ENCODE data around the gene RFX3.

DNA sequence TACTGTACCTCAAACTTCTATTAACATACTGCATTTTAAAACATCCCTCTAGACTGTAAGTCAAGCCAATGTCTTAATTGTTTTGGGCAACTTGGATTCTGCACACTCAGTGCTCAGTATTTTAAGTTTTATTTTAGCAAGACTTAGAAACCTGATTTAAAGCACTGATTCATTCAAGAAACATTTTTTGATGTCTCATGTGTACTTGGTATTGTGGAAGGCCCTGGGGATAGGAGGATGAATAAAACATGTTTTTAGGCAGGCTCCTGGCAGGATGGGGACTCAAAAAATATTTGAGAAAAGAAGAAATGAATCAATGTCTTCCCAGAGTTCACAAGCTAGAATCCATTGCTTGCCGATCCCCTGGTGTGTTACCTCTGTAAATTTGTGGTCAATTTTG, 347.9 kb downstream of the RFX3 start:
- TF ChIP-seq, protein P1, sequence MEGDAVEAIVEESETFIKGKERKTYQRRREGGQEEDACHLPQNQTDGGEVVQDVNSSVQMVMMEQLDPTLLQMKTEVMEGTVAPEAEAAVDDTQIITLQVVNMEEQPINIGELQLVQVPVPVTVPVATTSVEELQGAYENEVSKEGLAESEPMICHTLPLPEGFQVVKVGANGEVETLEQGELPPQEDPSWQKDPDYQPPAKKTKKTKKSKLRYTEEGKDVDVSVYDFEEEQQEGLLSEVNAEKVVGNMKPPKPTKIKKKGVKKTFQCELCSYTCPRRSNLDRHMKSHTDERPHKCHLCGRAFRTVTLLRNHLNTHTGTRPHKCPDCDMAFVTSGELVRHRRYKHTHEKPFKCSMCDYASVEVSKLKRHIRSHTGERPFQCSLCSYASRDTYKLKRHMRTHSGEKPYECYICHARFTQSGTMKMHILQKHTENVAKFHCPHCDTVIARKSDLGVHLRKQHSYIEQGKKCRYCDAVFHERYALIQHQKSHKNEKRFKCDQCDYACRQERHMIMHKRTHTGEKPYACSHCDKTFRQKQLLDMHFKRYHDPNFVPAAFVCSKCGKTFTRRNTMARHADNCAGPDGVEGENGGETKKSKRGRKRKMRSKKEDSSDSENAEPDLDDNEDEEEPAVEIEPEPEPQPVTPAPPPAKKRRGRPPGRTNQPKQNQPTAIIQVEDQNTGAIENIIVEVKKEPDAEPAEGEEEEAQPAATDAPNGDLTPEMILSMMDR (IDR thresholded peaks at IDR 0.05) = no peak
- no peak for TF ChIP-seq TCF7L2 (IDR thresholded peaks at IDR 0.05; ENCODE audit: low read depth, low read length)
- no peak for TF ChIP-seq POLR2AphosphoS5 (IDR thresholded peaks at IDR 0.05; ENCODE audit: low read depth, low read length)
- TF ChIP-seq SIN3A (IDR thresholded peaks at IDR 0.05; ENCODE audit: borderline replicate concordance, insufficient read depth, low read depth, low read length) = no peak
- TF ChIP-seq, protein P2, sequence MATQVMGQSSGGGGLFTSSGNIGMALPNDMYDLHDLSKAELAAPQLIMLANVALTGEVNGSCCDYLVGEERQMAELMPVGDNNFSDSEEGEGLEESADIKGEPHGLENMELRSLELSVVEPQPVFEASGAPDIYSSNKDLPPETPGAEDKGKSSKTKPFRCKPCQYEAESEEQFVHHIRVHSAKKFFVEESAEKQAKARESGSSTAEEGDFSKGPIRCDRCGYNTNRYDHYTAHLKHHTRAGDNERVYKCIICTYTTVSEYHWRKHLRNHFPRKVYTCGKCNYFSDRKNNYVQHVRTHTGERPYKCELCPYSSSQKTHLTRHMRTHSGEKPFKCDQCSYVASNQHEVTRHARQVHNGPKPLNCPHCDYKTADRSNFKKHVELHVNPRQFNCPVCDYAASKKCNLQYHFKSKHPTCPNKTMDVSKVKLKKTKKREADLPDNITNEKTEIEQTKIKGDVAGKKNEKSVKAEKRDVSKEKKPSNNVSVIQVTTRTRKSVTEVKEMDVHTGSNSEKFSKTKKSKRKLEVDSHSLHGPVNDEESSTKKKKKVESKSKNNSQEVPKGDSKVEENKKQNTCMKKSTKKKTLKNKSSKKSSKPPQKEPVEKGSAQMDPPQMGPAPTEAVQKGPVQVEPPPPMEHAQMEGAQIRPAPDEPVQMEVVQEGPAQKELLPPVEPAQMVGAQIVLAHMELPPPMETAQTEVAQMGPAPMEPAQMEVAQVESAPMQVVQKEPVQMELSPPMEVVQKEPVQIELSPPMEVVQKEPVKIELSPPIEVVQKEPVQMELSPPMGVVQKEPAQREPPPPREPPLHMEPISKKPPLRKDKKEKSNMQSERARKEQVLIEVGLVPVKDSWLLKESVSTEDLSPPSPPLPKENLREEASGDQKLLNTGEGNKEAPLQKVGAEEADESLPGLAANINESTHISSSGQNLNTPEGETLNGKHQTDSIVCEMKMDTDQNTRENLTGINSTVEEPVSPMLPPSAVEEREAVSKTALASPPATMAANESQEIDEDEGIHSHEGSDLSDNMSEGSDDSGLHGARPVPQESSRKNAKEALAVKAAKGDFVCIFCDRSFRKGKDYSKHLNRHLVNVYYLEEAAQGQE (IDR thresholded peaks at IDR 0.05; ENCODE audit: insufficient read depth in 1 of 2, low read depth in 2 of 2, low read length in 1 of 2) = no peak

Data from Panc1 (cell line).